Panc1 (cell line): ENCODE measurements around the gene RNF168. TPM values are rescaled to one million over a fixed set of nuclear protein-coding genes. Genes with fewer than 3 reads are reported as not detected.
A peak's percentile ranks its signal among the peaks of the same experiment; 100 is the strongest.
"Not testable (repeated sequence)": the region's sequence is repeated elsewhere in the genome, so short reads cannot be mapped to it uniquely, and the experiment has no call there.

Source experiments
- ATAC-seq: fragments of 200-7000 bp; cut with Tn5 transposase; 2 replicates; pipeline ENCODE4 v1.9.1; 2020; ENCODE audit warnings: mild to moderate bottlenecking, moderate library complexity
- BruUV-seq: library from RNA; stranded (reverse); fragments of 400-500 nt; replicated peaks from 2 replicates; lab custom pipeline; 2021; lab: Mats Ljungman, UMichigan
- CTCF ChIA-PET: fragments of 300-600 bp; sonication (Branson Sonifier 250); formaldehyde crosslinking; loops from one replicate; lab custom pipeline; 2022; ENCODE audit warnings: antibody characterized with exemption; lab: Charles Lee
- POLR2A ChIA-PET: fragments of 300-600 bp; sonication (Branson Sonifier 250); formaldehyde crosslinking; loops from one replicate; lab custom pipeline; 2022; ENCODE audit warnings: antibody characterized with exemption; lab: Charles Lee
- DNase-seq: peaks from one replicate; pipeline ENCODE4 v3.0.0-alpha.2; 2010; ENCODE audit warnings: low read depth, low spot score
- H3K27ac ChIP-seq: 2 replicates; pipeline ENCODE4 v1.5.1; 2011; ENCODE audit warnings: mild to moderate bottlenecking, low read length, inconsistent platforms
- H3K27me3 ChIP-seq: fragments of 200-500 bp; sonication (Bioruptor generic); 2 replicates; pipeline ENCODE4 v1.6.0; 2014; ENCODE audit warnings: low read length, inconsistent platforms; ENCODE audit not compliant: control insufficient read depth, insufficient read depth
- H3K36me3 ChIP-seq: fragments of 200-500 bp; sonication (Bioruptor generic); 2 replicates; pipeline ENCODE4 v1.5.1; 2014; ENCODE audit warnings: inconsistent platforms, mild to moderate bottlenecking, low read length, moderate library complexity; ENCODE audit not compliant: control insufficient read depth, insufficient read depth
- H3K4me1 ChIP-seq: 2 replicates; pipeline ENCODE4 v1.5.1; 2011; ENCODE audit warnings: inconsistent platforms, mild to moderate bottlenecking, low read length, moderate library complexity; ENCODE audit not compliant: control insufficient read depth, insufficient read depth
- H3K4me3 ChIP-seq, 2 experiments: 2 replicates each; pipeline ENCODE4 v1.5.1; 2011 to 2012; ENCODE audit warnings: low read depth in 2 of 2, low read length in 2 of 2, mild to moderate bottlenecking in 2 of 2, inconsistent platforms in 1 of 2, moderate library complexity in 1 of 2
- H3K9me3 ChIP-seq: fragments of 200-500 bp; sonication (Bioruptor generic); 2 replicates; pipeline ENCODE4 v1.5.1; 2014; ENCODE audit warnings: low read depth, mild to moderate bottlenecking, inconsistent platforms, low read length, moderate library complexity; ENCODE audit not compliant: control insufficient read depth, insufficient read depth
- CTCF ChIP-seq: fragments of 450-650 bp; IDR thresholded peaks from 2 replicates; pipeline ENCODE4 v1.5.1; 2017; ENCODE audit warnings: mild to moderate bottlenecking
- POLR2AphosphoS5 ChIP-seq: IDR thresholded peaks from 2 replicates; pipeline ENCODE4 v1.6.1; 2012; ENCODE audit warnings: mild to moderate bottlenecking, low read depth, low read length, moderate library complexity
- SIN3A ChIP-seq: IDR thresholded peaks from 2 replicates; pipeline ENCODE4 v1.6.1; 2012; ENCODE audit warnings: low read depth, mild to moderate bottlenecking, low read length, moderate library complexity, borderline replicate concordance; ENCODE audit not compliant: insufficient read depth
- TCF7L2 ChIP-seq: IDR thresholded peaks from 2 replicates; pipeline ENCODE4 v1.6.1; 2011; ENCODE audit warnings: mild to moderate bottlenecking, low read depth, low read length, inconsistent platforms
- in situ Hi-C: cut with HindIII; loops from 2 replicates; pipeline ENCODE4 v1.10.0; 2016; ENCODE audit warnings: low sequenced_read_pairs, low pct_unique_long_range_greater_than_20kb
- intact Hi-C: fragments of 100-400 bp; cut with micrococcal nuclease; formaldehyde crosslinking; loops from one replicate; pipeline ENCODE4 v1.10.0; 2022; ENCODE audit not compliant: unreplicated experiment
- total RNA-seq: library from RNA; stranded (reverse); gene quantifications from one replicate; pipeline ENCODE4 v1.2.1, GENCODE V29; 2021; ENCODE audit not compliant: unreplicated experiment
- TF ChIP-seq, protein P1 (sequence below), 2 experiments: IDR thresholded peaks; 2 replicates each; pipeline ENCODE4 v1.6.1; 2011 to 2012; ENCODE audit warnings: low read depth in 2 of 2, control low read depth in 1 of 2, low read length in 1 of 2, mild to moderate bottlenecking in 1 of 2, moderate library complexity in 1 of 2; ENCODE audit not compliant: insufficient read depth in 1 of 2

RNF168 gene
- total RNA-seq, 1 experiment from 2014 or later: 21.3 TPM

DNA sequence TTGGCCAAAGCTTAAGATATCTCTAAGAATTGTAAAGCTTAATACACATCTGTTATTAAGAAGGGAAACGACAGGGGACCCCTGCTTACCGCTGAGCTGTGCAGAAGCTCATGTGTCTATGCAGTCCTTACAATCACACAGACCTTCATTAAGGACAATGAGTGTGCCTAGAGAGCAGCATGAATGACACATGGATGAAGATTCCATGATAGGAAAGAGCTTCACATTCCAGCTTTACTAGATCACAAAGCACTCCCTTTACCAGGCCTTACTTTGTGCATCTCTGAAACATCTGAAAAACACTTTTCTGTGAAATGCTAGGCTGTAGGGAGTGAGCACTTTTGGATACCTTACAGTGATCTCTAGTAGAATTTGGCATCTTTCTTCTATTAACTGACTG, 32.0 kb downstream of the RNF168 start:
- ChIA-PET POLR2A (no interaction called here), CTCF (no interaction called here)
- peak; percentile 34; the same call in 1 of the 2 replicates for ATAC-seq
- intact Hi-C loops: no loop called here
- no TSS peak for BruUV-seq
- H3K4me1 ChIP-seq: no peaks in the 10 kb centered on the region
- no peak overlapping the region for H3K27ac ChIP-seq
- no peak for DNase-seq
- no peak for TF ChIP-seq CTCF
- TF ChIP-seq POLR2AphosphoS5: no peak
- TF ChIP-seq, protein P1, sequence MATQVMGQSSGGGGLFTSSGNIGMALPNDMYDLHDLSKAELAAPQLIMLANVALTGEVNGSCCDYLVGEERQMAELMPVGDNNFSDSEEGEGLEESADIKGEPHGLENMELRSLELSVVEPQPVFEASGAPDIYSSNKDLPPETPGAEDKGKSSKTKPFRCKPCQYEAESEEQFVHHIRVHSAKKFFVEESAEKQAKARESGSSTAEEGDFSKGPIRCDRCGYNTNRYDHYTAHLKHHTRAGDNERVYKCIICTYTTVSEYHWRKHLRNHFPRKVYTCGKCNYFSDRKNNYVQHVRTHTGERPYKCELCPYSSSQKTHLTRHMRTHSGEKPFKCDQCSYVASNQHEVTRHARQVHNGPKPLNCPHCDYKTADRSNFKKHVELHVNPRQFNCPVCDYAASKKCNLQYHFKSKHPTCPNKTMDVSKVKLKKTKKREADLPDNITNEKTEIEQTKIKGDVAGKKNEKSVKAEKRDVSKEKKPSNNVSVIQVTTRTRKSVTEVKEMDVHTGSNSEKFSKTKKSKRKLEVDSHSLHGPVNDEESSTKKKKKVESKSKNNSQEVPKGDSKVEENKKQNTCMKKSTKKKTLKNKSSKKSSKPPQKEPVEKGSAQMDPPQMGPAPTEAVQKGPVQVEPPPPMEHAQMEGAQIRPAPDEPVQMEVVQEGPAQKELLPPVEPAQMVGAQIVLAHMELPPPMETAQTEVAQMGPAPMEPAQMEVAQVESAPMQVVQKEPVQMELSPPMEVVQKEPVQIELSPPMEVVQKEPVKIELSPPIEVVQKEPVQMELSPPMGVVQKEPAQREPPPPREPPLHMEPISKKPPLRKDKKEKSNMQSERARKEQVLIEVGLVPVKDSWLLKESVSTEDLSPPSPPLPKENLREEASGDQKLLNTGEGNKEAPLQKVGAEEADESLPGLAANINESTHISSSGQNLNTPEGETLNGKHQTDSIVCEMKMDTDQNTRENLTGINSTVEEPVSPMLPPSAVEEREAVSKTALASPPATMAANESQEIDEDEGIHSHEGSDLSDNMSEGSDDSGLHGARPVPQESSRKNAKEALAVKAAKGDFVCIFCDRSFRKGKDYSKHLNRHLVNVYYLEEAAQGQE (IDR thresholded peaks at IDR 0.05; ENCODE audit: insufficient read depth in 1 of 2, low read depth in 2 of 2, low read length in 1 of 2): no peak
- TF ChIP-seq SIN3A: no peak
- no peak for TF ChIP-seq TCF7L2
- H3K4me3 ChIP-seq: no peak overlapping the region
- H3K9me3 ChIP-seq: no peaks in the 10 kb centered on the region
- H3K27me3 ChIP-seq: no peaks in the 10 kb centered on the region
- H3K36me3 ChIP-seq: peaks cover 12% of the 10 kb centered on the region
- in situ Hi-C loops: no loop called here

DNA sequence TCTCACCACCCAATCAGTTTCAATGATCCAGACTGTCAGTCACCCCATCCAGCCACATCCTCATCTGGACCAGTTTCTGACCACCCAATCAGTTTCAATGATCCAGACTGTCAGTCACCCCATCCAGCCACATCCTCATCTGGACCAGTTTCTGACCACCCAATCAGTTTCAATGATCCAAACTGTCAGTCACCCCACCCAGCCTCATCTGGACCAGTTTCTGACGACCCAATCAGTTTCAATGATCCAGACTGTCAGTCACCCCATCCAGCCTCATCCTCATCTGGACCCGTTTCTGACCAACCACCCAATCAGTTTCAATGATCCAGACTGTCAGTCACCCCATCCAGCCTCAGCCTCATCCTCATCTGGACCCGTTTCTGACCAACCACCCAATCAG, 33.4 kb downstream of the RNF168 start:
- in situ Hi-C loops, H3K27me3 ChIP-seq, H3K4me1 ChIP-seq, ATAC-seq, H3K4me3 ChIP-seq, H3K9me3 ChIP-seq, DNase-seq, POLR2A ChIA-PET, CTCF ChIA-PET, intact Hi-C loops, H3K27ac ChIP-seq, BruUV-seq: not testable (repeated sequence)
- H3K36me3 ChIP-seq: peaks cover 12% of the 10 kb centered on the region

DNA sequence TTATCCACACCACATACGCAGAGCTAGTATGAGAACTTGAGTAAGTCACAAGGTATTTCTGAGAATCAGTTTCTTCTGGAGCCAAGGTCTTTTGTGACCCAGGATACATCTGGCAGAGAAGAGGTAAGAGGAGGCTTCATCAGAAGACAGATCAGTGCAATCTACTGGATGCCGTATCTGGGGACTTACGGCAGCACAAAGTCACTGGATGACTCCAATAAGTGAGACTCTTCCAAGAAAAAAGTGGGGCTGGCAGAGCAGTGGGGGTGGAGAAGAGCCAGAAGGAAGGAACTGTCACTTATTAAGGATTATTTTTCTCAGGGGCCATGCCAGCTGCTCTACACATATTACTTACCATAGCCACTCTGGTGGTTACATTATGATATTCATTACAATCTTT, 39.8 kb downstream of the RNF168 start:
- Histone ChIP-seq H3K4me3 (no peak overlapping the region), H3K4me1 (no peaks in the 10 kb centered on the region), H3K9me3 (no peaks in the 10 kb centered on the region), H3K27me3 (no peaks in the 10 kb centered on the region), H3K27ac (no peak overlapping the region), H3K36me3 (no peaks in the 10 kb centered on the region)
- CTCF ChIA-PET: no interaction called here
- POLR2A ChIA-PET: no interaction called here
- in situ Hi-C loops (no loop called here), intact Hi-C loops (no loop called here)
- ATAC-seq: no peak
- TF ChIP-seq SIN3A: no peak
- TF ChIP-seq CTCF: no peak
- TF ChIP-seq POLR2AphosphoS5: no peak
- TF ChIP-seq TCF7L2: no peak
- TF ChIP-seq, protein P1 (IDR thresholded peaks at IDR 0.05; ENCODE audit: insufficient read depth in 1 of 2, low read depth in 2 of 2, low read length in 1 of 2): no peak
- no TSS peak for BruUV-seq
- DNase-seq: no peak
